WTC11 (cell line): ENCODE data around the gene CLIC3. TPM values are rescaled to one million over a fixed set of nuclear protein-coding genes. Genes with fewer than 3 reads are reported as not detected.

Experiments
- ATAC-seq: fragments of 200-7000 bp; cut with Tn5 transposase; 2 replicates; pipeline ENCODE4 v1.10.0; 2021; ENCODE audit warnings: mild to moderate bottlenecking, moderate library complexity
- CTCF ChIA-PET: fragments of 300-600 bp; sonication (Branson Sonifier 250); formaldehyde crosslinking; loops from one replicate; lab custom pipeline; 2021; ENCODE audit warnings: antibody characterized with exemption; lab: Charles Lee
- POLR2A ChIA-PET: fragments of 350-600 bp; sonication (Branson Sonifier 250); formaldehyde crosslinking; loops from one replicate; lab custom pipeline; 2021; ENCODE audit warnings: antibody characterized with exemption; lab: Charles Lee
- DNase-seq: peaks from one replicate; pipeline ENCODE4 v3.0.0; 2021; ENCODE audit warnings: low spot score
- H3K27ac Mint-ChIP-seq: 2 replicates; pipeline ENCODE4 v1.8.0; 2021; ENCODE audit warnings: mixed read lengths
- H3K27me3 Mint-ChIP-seq: 2 replicates; pipeline ENCODE4 v1.8.0; 2021; ENCODE audit warnings: low read depth, mild to moderate bottlenecking, moderate library complexity, mixed read lengths
- H3K36me3 Mint-ChIP-seq: 2 replicates; pipeline ENCODE4 v1.8.0; 2021; ENCODE audit warnings: mixed read lengths
- H3K4me1 Mint-ChIP-seq: 2 replicates; pipeline ENCODE4 v1.8.0; 2022; ENCODE audit warnings: mixed read lengths
- H3K4me3 Mint-ChIP-seq: 2 replicates; pipeline ENCODE4 v1.8.0; 2021; ENCODE audit warnings: mild to moderate bottlenecking, moderate library complexity, mixed read lengths
- H3K9me3 Mint-ChIP-seq: 2 replicates; pipeline ENCODE4 v1.8.0; 2021; ENCODE audit warnings: mixed read lengths
- AFF4 ChIP-seq: sonication (generic); formaldehyde crosslinking; IDR thresholded peaks from 2 replicates; pipeline ENCODE4 v1.8.1; 2023; ENCODE audit warnings: mild to moderate bottlenecking, missing genetic modification reagents, borderline replicate concordance
- ATF6 ChIP-seq: sonication (generic); formaldehyde crosslinking; IDR thresholded peaks from 2 replicates; pipeline ENCODE4 v1.8.1; 2023; ENCODE audit warnings: mild to moderate bottlenecking, missing genetic modification reagents
- E2F1 ChIP-seq: sonication (generic); formaldehyde crosslinking; IDR thresholded peaks from 2 replicates; pipeline ENCODE4 v1.8.0; 2022; ENCODE audit warnings: mild to moderate bottlenecking, missing genetic modification reagents
- E2F5 ChIP-seq: sonication (generic); formaldehyde crosslinking; IDR thresholded peaks from 2 replicates; pipeline ENCODE4 v1.8.1; 2022; ENCODE audit warnings: mild to moderate bottlenecking, moderate library complexity, missing genetic modification reagents
- ELF4 ChIP-seq: sonication (generic); formaldehyde crosslinking; IDR thresholded peaks from 2 replicates; pipeline ENCODE4 v1.8.1; 2022; ENCODE audit warnings: low read depth, mild to moderate bottlenecking, moderate library complexity, missing genetic modification reagents
- FOXJ3 ChIP-seq: sonication (generic); formaldehyde crosslinking; IDR thresholded peaks from 2 replicates; pipeline ENCODE4 v1.9.0; 2021; ENCODE audit warnings: missing genetic modification reagents, mild to moderate bottlenecking, borderline replicate concordance
- GRHL2 ChIP-seq: fragments of 250-450 bp; sonication (Bioruptor Pico); IDR thresholded peaks from 2 replicates; pipeline ENCODE4 v1.8.0; 2022; ENCODE audit warnings: mild to moderate bottlenecking, moderate library complexity; ENCODE audit not compliant: insufficient replicate concordance, severe bottlenecking
- IRF1 ChIP-seq: sonication (generic); formaldehyde crosslinking; IDR thresholded peaks from 2 replicates; pipeline ENCODE4 v1.8.0; 2023; ENCODE audit warnings: missing genetic modification reagents
- IRF2 ChIP-seq: sonication (generic); formaldehyde crosslinking; IDR thresholded peaks from 2 replicates; pipeline ENCODE4 v1.8.0; 2022; ENCODE audit warnings: low read depth, missing genetic modification reagents, borderline replicate concordance
- NFYB ChIP-seq: sonication (generic); formaldehyde crosslinking; conservative IDR thresholded peaks from 2 replicates; pipeline ENCODE4 v1.8.0; 2022; ENCODE audit warnings: low read depth, missing genetic modification reagents
- NR2C2 ChIP-seq: sonication (generic); formaldehyde crosslinking; IDR thresholded peaks from 2 replicates; pipeline ENCODE4 v1.8.0; 2022; ENCODE audit warnings: mild to moderate bottlenecking, missing genetic modification reagents
- NR3C1 ChIP-seq: sonication (generic); formaldehyde crosslinking; conservative IDR thresholded peaks from 2 replicates; pipeline ENCODE4 v1.8.1; 2023; ENCODE audit warnings: low read depth, mild to moderate bottlenecking, missing genetic modification reagents
- OVOL2 ChIP-seq: fragments of 250-450 bp; sonication (Bioruptor Pico); IDR thresholded peaks from 2 replicates; pipeline ENCODE4 v1.9.0; 2021; ENCODE audit warnings: mild to moderate bottlenecking, borderline replicate concordance
- RELA ChIP-seq: sonication (generic); formaldehyde crosslinking; IDR thresholded peaks from 2 replicates; pipeline ENCODE4 v1.8.1; 2022; ENCODE audit warnings: missing genetic modification reagents, mild to moderate bottlenecking, borderline replicate concordance
- SMAD3 ChIP-seq: sonication (generic); formaldehyde crosslinking; IDR thresholded peaks from 2 replicates; pipeline ENCODE4 v1.8.0; 2022; ENCODE audit warnings: missing genetic modification reagents, mild to moderate bottlenecking, borderline replicate concordance
- SMAD4 ChIP-seq: sonication (generic); formaldehyde crosslinking; IDR thresholded peaks from 2 replicates; pipeline ENCODE4 v1.8.0; 2022; ENCODE audit warnings: mild to moderate bottlenecking, missing genetic modification reagents
- ZNF138 ChIP-seq: sonication (generic); formaldehyde crosslinking; conservative IDR thresholded peaks from 2 replicates; pipeline ENCODE4 v1.8.1; 2022; ENCODE audit warnings: mild to moderate bottlenecking, moderate library complexity, missing genetic modification reagents
- ZNF219 ChIP-seq: sonication (generic); formaldehyde crosslinking; IDR thresholded peaks from 2 replicates; pipeline ENCODE4 v1.8.0; 2023; ENCODE audit warnings: missing genetic modification reagents, mild to moderate bottlenecking, borderline replicate concordance
- ZNF396 ChIP-seq: fragments of 250-450 bp; sonication (Bioruptor Pico); IDR thresholded peaks from 2 replicates; pipeline ENCODE4 v1.8.0; 2021; ENCODE audit warnings: mild to moderate bottlenecking, moderate library complexity, borderline replicate concordance
- ZNF416 ChIP-seq: fragments of 250-450 bp; sonication (Bioruptor Pico); IDR thresholded peaks from 2 replicates; pipeline ENCODE4 v1.9.0; 2021; ENCODE audit warnings: mild to moderate bottlenecking, inconsistent platforms
- ZNF423 ChIP-seq: fragments of 250-450 bp; sonication (Bioruptor Pico); IDR thresholded peaks from 2 replicates; pipeline ENCODE4 v2.1.2; 2022; ENCODE audit warnings: mild to moderate bottlenecking, moderate library complexity
- ZNF425 ChIP-seq: fragments of 250-450 bp; sonication (Bioruptor Pico); conservative IDR thresholded peaks from 2 replicates; pipeline ENCODE4 v1.9.0; 2021; ENCODE audit warnings: mild to moderate bottlenecking
- total RNA-seq: library from RNA; stranded (reverse); gene quantifications from 3 replicates; pipeline ENCODE4 v1.2.3, GENCODE V29; 2021

The CLIC3 gene
- total RNA-seq, 1 experiment from 2014 or later: 0.31 TPM

GRCh38 chr9:137040568-137040967 is 44.2 kb upstream of the CLIC3 start (continued):
- TF ChIP-seq SMAD4 (CRISPR knock-in tag): no peak

DNA sequence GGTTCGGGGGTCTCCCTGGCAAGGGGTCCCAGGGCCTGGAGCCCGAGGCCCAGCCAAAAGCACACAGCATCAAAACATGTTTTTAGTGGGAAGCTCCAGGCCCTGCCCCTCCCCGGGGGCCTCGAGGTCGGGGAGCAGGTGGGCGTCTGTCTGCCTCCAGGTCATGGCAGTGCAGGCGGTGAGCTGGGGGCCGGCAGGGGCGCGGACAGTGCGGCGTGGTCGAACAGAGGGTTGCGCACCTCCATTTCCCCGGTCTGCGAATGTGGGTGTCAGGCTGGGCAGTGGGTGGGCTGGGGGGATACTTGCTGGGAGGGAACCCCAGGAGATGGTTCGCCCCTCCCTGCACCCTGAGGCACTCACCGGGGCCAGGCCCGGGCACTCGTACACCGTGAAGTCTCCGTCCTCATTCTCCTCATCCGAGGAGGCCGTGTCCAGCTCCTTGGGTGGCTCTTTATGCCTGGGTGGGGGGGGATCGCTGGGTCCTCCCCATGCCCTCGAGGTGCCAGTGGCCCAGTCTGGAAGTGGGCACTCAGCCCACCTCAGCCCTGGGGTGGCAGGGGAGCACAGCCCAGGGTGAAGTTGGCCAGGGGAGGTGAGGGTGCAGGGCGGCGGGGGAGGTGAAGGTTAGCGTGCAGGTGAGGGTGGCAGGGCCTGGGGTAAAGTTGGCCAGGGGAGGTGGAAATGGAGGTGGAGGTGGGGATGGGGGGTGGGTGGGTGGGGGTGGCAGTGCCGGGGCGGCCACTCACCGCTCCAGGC is 43.4 kb upstream of the CLIC3 start:
- Mint-ChIP-seq H3K27ac (no peak overlapping the region), H3K9me3 (no peaks in the 10 kb centered on the region), H3K36me3 (peaks cover 5% of the 10 kb centered on the region; the same call in 1 of the 2 replicates), H3K27me3 (peaks cover 3% of the 10 kb centered on the region), H3K4me3 (no peak overlapping the region), H3K4me1 (peaks cover 2% of the 10 kb centered on the region)
- no peak for ATAC-seq
- ChIA-PET POLR2A (no interaction called here), CTCF (interaction anchor here (1.5 to 4.6 kb wide), 2 partner anchors 11 to 24 kb away, joined by 4 to 23 read pairs; no protein-coding TSS in a partner anchor)
- no peak for TF ChIP-seq IRF1 (CRISPR knock-in tag)
- no peak for TF ChIP-seq OVOL2 (CRISPR knock-in tag)
- TF ChIP-seq E2F5 (CRISPR knock-in tag): no peak
- no peak for TF ChIP-seq ZNF425
- no peak for TF ChIP-seq ZNF138 (CRISPR knock-in tag)
- no peak for TF ChIP-seq NFYB (CRISPR knock-in tag)
- TF ChIP-seq RELA (CRISPR knock-in tag): no peak
- no peak for TF ChIP-seq IRF2 (CRISPR knock-in tag)
- no peak for TF ChIP-seq ATF6 (CRISPR knock-in tag)
- no peak for TF ChIP-seq ZNF219
- TF ChIP-seq SMAD3 (CRISPR knock-in tag): no peak
- DNase-seq: no peak

- peaks cover 5% of the 10 kb centered on the region; the same call in 1 of the 2 replicates for H3K36me3 Mint-ChIP-seq
- H3K27me3 Mint-ChIP-seq: no peaks in the 10 kb centered on the region
- no peaks in the 10 kb centered on the region for H3K9me3 Mint-ChIP-seq
- H3K27ac Mint-ChIP-seq: no peak overlapping the region
- ATAC-seq: no peak
- DNase-seq: no peak
- H3K4me3 Mint-ChIP-seq: no peak overlapping the region
- H3K4me1 Mint-ChIP-seq: no peaks in the 10 kb centered on the region
- CTCF ChIA-PET: interaction anchor here (0.6 to 4.6 kb wide), 3 partner anchors 10 to 185 kb away, joined by 3 to 23 read pairs (median 4); no protein-coding TSS in a partner anchor
- POLR2A ChIA-PET: no interaction called here
- TF ChIP-seq GRHL2: no peak
- TF ChIP-seq ELF4 (CRISPR knock-in tag): no peak
- no peak for TF ChIP-seq FOXJ3 (CRISPR knock-in tag)
- TF ChIP-seq SMAD4 (CRISPR knock-in tag): no peak
- TF ChIP-seq NFYB (CRISPR knock-in tag): no peak
- TF ChIP-seq NR3C1 (CRISPR knock-in tag): no peak
- TF ChIP-seq ZNF423 (CRISPR knock-in tag): no peak
- no peak for TF ChIP-seq ZNF396
- TF ChIP-seq NR2C2 (CRISPR knock-in tag): no peak
- TF ChIP-seq AFF4 (CRISPR knock-in tag): no peak
- TF ChIP-seq ZNF416 (CRISPR knock-in tag): no peak
- TF ChIP-seq E2F1 (CRISPR knock-in tag): no peak
These were observed 42.5 kb upstream of the CLIC3 start for GRCh38 chr9:137038916-137039315.
